ENCODE results near the gene TTYH2.

The TTYH2 gene

DNA sequence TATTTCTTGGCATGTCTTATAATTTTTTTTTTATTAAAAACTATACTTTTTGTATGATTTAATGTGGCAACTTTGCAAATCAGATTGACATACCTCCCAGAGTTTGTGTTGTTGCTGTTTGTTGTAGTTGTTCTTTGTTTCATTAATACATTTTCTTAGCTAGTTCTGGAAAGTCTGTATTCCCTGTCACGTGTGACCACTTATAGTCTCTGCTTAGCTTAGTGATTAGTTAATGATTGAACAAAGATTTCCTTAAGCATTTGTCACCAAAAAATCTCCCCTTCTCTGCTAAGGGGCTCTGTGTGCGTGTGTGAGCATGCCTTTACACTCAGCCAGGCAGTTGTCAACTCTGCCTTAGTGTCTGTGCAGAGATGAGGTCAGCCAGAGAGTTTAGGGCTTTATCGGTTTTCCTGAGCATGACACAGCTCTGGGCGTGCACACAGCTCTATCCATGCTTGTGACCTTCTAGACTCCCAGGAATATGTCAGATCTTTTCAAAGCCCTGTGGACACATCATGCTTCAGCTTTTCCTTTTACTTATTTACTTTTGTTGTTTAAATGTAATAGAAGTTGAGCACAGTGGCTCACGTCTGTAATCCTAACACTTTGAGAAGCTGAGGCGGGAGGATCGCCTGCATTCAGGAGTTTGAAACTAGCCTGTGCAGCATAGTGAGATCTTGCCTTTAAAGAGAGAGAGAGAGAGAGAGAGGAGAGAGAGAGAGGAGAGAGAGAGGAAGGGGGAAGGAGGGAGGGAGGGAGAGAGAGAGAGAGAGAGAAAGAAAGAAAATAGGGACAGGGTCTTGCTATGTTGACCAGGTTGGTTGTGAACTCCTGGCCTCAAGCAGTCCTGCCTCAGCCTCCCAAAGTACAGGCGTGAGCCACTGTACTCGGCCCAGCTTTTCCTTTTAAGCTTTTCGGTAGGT is 82.5 kb downstream of the TTYH2 start:
- DNase-seq: no peak

DNA sequence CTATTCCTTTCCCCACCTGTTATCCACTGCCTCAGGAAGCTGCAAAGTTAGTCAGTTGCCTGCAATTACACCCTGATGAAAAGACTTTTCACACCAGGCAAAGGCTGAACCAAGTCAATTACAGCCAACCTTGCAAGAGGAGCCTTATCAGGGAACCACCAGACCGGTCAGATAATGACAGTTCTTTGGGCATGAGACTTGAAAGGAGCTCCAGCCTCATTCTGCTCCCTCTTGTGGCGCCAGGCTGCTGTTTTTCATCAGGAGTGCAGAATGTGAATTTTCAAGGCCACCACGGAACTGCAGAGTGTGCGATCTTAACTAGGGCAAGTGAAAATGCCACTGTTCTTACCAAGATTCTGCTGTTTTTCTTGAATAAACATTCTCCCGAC is 83.2 kb downstream of the TTYH2 start:
- peak; percentile 76 for DNase-seq

DNA sequence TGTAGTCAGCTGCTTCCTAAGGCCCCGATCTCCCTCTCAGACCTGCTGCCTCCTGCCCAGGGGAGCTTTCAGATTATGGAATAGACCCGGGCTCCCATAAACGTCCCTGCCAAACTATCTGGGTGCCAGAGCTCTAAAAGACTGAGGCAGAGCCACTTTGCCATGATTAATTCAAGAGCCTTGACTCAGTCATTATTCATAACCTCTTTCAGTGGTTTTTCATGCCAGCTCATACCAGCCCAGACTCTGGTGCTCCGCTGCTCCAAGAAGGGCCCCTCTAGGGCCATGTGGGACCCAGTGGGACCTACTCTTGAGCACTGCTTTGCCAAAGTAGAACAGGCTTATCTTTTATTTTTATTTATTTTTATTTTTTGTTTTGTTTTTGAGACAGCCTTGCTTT is 84.6 kb downstream of the TTYH2 start:
- DNase-seq: no peak

DNA sequence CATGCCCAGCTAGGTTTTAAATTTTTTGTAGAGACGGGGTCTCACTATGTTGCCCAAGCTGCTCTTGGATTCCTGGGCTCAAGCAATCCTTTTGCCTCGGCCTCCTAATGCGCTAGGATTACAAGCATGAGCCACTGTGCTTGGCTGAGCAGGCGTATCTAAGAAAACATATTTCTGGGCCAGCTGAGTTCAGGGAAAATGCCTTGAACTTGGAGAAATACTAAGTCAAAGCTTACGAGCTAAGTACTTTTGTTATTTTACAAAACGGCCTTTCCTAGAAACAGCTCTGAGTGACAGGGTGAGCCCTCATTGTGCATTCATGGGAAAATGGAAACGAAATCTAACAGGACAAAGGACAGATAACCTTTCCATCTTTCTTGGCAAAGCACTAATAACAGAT is 85.4 kb downstream of the TTYH2 start:
- no peak for DNase-seq

DNA sequence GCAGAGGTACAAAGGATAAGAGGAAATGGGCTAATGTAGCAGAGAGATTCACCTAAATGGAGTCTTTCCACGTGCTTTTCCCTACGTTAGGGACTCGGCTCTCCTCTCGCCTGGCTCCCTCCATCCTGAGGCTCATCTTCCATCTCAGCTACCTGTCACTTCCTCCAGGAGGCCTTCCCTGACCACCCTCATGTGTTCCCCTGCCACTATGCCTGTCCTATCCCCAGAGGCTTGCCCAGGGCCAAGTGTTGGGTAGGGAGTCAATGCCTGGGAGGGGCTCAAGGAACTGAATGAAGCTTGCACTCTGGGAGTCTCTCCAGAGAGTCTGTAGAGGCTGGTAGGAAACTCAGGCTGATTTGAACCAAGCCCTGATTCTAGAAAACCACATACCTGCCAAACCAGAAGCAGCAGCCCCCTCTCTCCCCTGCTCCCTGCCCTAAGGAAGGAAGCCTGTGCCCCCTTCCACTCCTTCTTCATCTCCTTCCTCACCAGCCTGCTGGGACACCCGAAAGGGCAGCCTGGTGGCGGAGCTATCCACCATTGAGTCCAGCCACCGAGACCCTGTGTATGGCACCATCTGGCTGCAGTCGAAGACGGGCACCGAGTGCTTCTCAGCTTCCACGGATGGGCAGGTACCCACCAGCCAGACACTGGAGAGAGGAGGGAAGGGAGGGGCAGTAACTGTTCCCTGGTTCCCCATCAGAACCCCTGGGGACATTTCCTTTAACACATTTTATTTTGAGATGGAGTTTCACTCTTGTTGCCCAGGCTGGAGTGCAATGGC is 86.0 kb downstream of the TTYH2 start:
- no peak for DNase-seq

DNA sequence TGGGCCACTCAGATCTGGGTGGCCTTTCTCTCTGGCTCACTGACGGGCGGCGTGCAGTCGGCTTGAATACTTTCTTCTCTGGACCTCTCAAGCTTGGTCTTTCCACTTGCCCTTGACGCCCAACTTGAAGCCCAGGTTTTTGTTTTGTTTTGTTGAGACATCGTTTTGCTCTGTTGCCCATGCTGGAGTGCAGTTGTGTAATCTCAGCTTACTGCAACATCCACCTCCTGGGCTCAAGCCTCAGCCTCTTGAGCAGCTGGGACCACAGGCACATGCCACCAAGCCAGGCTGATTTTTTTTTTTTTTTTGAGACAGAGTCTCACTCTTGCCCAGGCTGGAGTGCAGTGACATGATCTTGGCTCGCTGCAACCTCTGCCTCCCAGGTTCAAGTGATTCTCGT is 89.9 kb downstream of the TTYH2 start:
- no peak for DNase-seq

DNA sequence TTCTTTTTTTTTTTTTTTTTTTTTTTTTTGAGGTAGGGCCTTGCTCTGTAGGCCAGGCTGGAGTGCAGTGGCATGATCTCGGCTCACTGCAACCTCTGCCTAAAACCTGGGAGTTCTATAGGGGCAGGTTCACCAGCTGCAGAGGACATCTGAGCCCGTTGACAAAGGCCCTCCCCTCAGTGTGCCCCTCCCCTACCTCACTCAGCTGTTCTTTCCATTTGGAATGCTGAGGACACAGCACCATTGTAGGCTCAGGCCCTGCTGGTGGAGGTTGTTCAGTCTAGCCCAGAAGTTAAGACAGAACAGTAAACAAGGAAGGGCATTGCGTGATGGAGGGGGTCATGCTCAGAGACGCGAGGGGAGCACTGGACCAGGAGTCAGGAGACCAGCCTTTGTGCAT is 90.8 kb downstream of the TTYH2 start:
- no peak for DNase-seq

DNA sequence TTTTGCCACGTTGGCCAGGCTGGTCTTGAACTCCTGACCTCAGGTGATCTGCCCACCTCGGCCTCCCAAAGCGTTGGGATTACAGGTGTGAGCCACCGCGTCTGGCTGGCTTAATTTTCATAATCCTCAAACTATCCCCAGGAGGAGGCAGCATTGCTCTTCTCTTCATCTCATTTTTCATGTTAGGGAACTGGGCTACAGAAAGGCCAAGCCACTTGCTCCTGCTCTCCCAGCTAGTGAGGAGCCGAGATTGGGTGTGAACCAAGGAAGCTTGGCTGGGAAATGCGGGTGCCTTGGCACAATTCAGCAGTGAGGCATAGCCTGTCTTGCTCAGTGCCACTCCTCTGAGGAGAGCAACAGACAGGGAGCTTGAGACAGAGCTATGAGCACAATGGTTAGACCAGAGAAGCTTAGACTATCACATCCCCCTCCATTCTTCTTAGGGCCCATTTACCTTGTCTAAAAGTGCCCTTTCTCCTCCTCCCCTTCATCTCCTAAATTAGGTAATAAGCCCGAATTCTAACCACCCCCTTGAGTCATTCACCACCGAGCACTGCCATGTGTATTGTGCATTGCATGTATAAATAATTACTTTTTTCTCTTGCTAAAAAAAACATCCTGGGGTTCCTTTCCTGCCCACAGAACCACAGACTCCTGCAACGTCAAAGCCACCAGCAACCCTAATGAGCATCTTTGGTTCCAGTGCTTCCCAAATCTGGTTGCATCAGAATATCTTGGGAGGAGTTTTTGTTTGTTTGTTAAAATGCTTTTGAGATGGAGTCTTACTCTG is 92.7 kb downstream of the TTYH2 start:
- no peak for DNase-seq

DNA sequence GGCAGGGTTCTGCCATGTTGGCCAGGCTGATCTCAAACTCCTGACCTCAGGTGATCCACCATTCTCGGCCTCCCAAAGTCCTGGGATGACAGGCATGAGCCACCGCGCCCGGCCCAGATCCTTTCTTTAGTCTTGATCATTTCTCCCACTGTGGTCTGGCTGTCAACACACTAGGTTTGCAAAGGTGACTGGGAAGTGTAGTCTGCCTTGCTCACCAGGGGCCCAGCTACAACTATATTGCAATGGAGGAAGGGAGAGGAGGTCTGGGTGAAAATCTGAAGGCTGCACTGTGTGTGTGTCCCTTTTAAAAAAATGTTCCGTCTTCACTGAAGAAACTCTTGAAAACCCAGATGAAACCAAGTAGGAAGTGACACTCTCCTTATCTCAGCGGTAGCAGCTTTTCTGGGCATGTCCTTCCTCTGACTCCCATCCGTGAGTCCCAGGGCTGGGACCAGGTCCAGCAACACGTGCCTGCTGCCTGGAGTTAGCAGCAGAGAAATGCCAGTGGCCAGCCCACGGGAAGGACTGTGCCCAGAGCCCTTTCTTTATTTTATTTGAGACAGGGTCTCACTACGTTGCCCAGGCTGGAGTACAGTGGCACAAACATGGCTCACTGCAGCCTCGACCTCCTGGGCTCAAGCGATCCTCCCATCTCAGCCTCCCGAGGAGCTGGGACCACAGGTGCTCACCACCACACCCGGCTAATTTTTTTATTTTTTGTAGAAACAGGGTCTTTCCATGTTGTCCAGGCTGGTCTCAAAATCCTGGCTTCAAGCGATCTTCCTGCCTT is 94.8 kb downstream of the TTYH2 start:
- DNase-seq: no peak

DNA sequence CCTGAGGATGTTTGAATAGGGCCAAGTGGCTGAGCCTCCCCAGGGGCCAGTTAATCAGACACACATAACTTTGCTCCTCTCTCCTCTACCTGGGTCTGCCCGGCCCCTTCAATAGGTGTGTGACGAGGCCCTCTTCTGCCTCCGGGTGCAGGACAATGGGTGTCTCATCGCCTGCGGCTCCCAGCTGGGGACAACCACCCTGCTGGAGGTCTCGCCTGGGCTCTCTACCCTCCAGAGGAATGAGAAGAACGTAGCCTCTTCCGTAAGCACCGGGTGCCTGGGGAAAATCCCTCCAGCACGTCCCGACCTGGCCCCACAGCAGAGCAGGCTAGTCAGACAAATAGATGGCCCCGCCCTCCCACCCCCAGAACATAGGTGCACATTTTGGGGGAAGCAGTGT is 96.5 kb downstream of the TTYH2 start:
- no peak for DNase-seq
